Measurements from ENCODE around the gene KIF3C. TPM values are rescaled to one million over a fixed set of nuclear protein-coding genes. Genes with fewer than 3 reads are reported as not detected.
A peak's percentile ranks its signal among the peaks of the same experiment; 100 is the strongest.

Gene KIF3C
- total RNA-seq, 2 donors from 2014 or later = 42.9 to 51.4 TPM

- Mint-ChIP-seq H3K4me1 (peaks cover 43% of the 10 kb centered on the region), H3K9me3 (no peaks in the 10 kb centered on the region), H3K27me3 (ENCODE audit: insufficient read depth) (no peaks in the 10 kb centered on the region), H3K36me3 (ENCODE audit: low read depth) (peaks cover 30% of the 10 kb centered on the region), H3K27ac (peak overlapping the region; percentile 22), H3K4me3 (peak overlapping the region; percentile 66)
- TF ChIP-seq, protein P1, sequence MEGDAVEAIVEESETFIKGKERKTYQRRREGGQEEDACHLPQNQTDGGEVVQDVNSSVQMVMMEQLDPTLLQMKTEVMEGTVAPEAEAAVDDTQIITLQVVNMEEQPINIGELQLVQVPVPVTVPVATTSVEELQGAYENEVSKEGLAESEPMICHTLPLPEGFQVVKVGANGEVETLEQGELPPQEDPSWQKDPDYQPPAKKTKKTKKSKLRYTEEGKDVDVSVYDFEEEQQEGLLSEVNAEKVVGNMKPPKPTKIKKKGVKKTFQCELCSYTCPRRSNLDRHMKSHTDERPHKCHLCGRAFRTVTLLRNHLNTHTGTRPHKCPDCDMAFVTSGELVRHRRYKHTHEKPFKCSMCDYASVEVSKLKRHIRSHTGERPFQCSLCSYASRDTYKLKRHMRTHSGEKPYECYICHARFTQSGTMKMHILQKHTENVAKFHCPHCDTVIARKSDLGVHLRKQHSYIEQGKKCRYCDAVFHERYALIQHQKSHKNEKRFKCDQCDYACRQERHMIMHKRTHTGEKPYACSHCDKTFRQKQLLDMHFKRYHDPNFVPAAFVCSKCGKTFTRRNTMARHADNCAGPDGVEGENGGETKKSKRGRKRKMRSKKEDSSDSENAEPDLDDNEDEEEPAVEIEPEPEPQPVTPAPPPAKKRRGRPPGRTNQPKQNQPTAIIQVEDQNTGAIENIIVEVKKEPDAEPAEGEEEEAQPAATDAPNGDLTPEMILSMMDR (conservative IDR thresholded peaks at IDR 0.05) = no peak
- WGBS, 2 experiments (ENCODE audit: insufficient coverage in 1 of 2, insufficient read length in 1 of 2) = 94 to 100% methylated on average over 2 to 3 of the region's 3 CpGs
- H3K36me3 ChIP-seq (ENCODE audit: control insufficient read depth, insufficient read depth, low read length) = peaks cover 18% of the 10 kb centered on the region
- H3K9ac ChIP-seq (ENCODE audit: extremely low read depth, low read length, poor library complexity, severe bottlenecking) = no peak overlapping the region
- H3K27me3 ChIP-seq (ENCODE audit: control insufficient read depth, insufficient read depth, low read length, poor library complexity, severe bottlenecking) = no peaks in the 10 kb centered on the region
- peaks cover 25% of the 10 kb centered on the region for H3K4me1 ChIP-seq (ENCODE audit: control insufficient read depth, insufficient read depth, low read length)
- no peak for DNase-seq
- H3K4me3 ChIP-seq (ENCODE audit: low read length) = peak overlapping the region; percentile 67
- H3K27ac ChIP-seq (ENCODE audit: low read depth, low read length) = no peak overlapping the region
- H3K9me3 ChIP-seq (ENCODE audit: control insufficient read depth, low read length) = no peaks in the 10 kb centered on the region
Measured at GRCh38 chr2:25977768-25978167, 4.5 kb downstream of the KIF3C start.

DNA sequence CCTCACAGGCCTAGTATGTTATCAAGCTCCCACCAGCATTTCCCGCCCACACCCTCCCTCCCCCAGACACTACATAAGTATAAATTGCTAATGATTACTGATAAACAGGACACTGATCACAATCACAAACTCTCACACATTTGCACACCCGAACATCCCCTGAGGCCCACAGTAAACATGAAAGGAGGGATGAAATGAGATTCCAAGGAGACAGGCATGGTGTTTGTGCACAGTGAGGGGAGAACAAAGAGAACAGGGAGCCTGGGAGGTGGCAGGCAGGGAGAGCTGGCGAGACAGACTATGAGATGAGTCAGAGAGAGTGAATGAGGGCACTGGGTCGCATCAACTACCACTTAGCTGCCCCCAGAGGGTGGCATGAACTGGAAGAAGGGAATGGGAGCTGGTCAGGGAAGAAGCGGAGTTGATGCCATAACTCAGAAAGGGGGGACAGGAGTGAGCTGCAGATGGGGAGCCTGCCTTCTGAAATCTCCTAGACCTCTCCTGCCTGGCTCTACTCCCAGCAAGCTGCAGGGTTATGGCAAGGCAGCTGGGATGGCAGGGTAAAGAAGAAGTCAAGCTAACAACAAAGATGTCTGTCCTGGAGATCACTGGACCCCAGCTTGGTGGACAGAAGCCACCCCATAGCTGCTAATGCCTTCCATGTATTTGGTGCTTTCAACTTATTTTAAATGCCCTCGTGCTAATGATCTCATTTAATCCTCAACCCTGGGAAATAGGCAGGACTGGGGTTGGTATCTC, 5.1 kb downstream of the KIF3C start:
- Histone ChIP-seq H3K4me1 (ENCODE audit: control insufficient read depth, insufficient read depth, low read length) (peaks cover 25% of the 10 kb centered on the region), H3K36me3 (ENCODE audit: control insufficient read depth, insufficient read depth, low read length) (peaks cover 18% of the 10 kb centered on the region), H3K9me3 (ENCODE audit: control insufficient read depth, low read length) (no peaks in the 10 kb centered on the region), H3K27me3 (ENCODE audit: control insufficient read depth, insufficient read depth, low read length, poor library complexity, severe bottlenecking) (no peaks in the 10 kb centered on the region), H3K27ac (ENCODE audit: low read depth, low read length) (peak overlapping the region; percentile 19), H3K9ac (ENCODE audit: extremely low read depth, low read length, poor library complexity, severe bottlenecking) (no peak overlapping the region), H3K4me3 (ENCODE audit: low read length) (no peak overlapping the region)
- WGBS, 2 experiments (ENCODE audit: insufficient coverage in 1 of 2, insufficient read length in 1 of 2) = 71 to 86% methylated on average over 3 to 6 of the region's 6 CpGs
- TF ChIP-seq, protein P1 (conservative IDR thresholded peaks at IDR 0.05) = no peak
- peak; percentile 54 for DNase-seq
- Mint-ChIP-seq H3K4me3 (peak overlapping the region; percentile 66), H3K27me3 (ENCODE audit: insufficient read depth) (no peaks in the 10 kb centered on the region), H3K36me3 (ENCODE audit: low read depth) (peaks cover 36% of the 10 kb centered on the region), H3K4me1 (peaks cover 43% of the 10 kb centered on the region), H3K9me3 (no peaks in the 10 kb centered on the region), H3K27ac (peak overlapping the region; percentile 22)

- H3K4me1 Mint-ChIP-seq = peaks cover 4% of the 10 kb centered on the region
- WGBS, 2 experiments (ENCODE audit: insufficient coverage in 1 of 2, insufficient read length in 1 of 2) = 95% methylated on average over 5 to 7 of the region's 7 CpGs
- H3K4me3 Mint-ChIP-seq = no peak overlapping the region
- peaks cover 57% of the 10 kb centered on the region for H3K36me3 Mint-ChIP-seq (ENCODE audit: low read depth)
- H3K27ac ChIP-seq (ENCODE audit: low read depth, low read length) = no peak overlapping the region
- no peaks in the 10 kb centered on the region for H3K4me1 ChIP-seq (ENCODE audit: control insufficient read depth, insufficient read depth, low read length)
- no peaks in the 10 kb centered on the region for H3K27me3 Mint-ChIP-seq (ENCODE audit: insufficient read depth)
- H3K27ac Mint-ChIP-seq = no peak overlapping the region
- TF ChIP-seq, protein P1 (conservative IDR thresholded peaks at IDR 0.05) = no peak
- no peak overlapping the region for H3K4me3 ChIP-seq (ENCODE audit: low read length)
- no peaks in the 10 kb centered on the region for H3K9me3 Mint-ChIP-seq
- no peak overlapping the region for H3K9ac ChIP-seq (ENCODE audit: extremely low read depth, low read length, poor library complexity, severe bottlenecking)
- no peak for DNase-seq
- H3K9me3 ChIP-seq (ENCODE audit: control insufficient read depth, low read length) = no peaks in the 10 kb centered on the region
- no peaks in the 10 kb centered on the region for H3K27me3 ChIP-seq (ENCODE audit: control insufficient read depth, insufficient read depth, low read length, poor library complexity, severe bottlenecking)
- H3K36me3 ChIP-seq (ENCODE audit: control insufficient read depth, insufficient read depth, low read length) = peaks cover 22% of the 10 kb centered on the region
Measured at GRCh38 chr2:25972049-25972823, 10.1 kb downstream of the KIF3C start.
